Stomach (tissue), 4 donors: ENCODE results near the gene URM1.

Experiments
- POLR2A ChIP-seq, 4 donors: fragments of 450-650 bp; IDR thresholded peaks; one replicate each; pipeline ENCODE4 v1.6.1; 2016; ENCODE audit warnings: antibody characterized with exemption in 4 of 4, control low read depth in 2 of 4, mild to moderate bottlenecking in 1 of 4, moderate library complexity in 1 of 4
- POLR2AphosphoS5 ChIP-seq, 3 donors: sonication (generic); formaldehyde crosslinking; IDR thresholded peaks; one replicate each; pipeline ENCODE4 v1.6.1; 2016; ENCODE audit warnings: antibody characterized with exemption in 3 of 3
- TF ChIP-seq, protein P1 (sequence below), 7 experiments: fragments of 450-650 bp in 4 of 7; fragments of 200-600 bp in 3 of 7; sonication (generic) in 3 of 7; IDR thresholded peaks; one replicate each; pipeline ENCODE4 v1.5.1; 2016 to 2019; ENCODE audit warnings: antibody characterized with exemption in 7 of 7, control low read depth in 2 of 7, mild to moderate bottlenecking in 1 of 7

DNA sequence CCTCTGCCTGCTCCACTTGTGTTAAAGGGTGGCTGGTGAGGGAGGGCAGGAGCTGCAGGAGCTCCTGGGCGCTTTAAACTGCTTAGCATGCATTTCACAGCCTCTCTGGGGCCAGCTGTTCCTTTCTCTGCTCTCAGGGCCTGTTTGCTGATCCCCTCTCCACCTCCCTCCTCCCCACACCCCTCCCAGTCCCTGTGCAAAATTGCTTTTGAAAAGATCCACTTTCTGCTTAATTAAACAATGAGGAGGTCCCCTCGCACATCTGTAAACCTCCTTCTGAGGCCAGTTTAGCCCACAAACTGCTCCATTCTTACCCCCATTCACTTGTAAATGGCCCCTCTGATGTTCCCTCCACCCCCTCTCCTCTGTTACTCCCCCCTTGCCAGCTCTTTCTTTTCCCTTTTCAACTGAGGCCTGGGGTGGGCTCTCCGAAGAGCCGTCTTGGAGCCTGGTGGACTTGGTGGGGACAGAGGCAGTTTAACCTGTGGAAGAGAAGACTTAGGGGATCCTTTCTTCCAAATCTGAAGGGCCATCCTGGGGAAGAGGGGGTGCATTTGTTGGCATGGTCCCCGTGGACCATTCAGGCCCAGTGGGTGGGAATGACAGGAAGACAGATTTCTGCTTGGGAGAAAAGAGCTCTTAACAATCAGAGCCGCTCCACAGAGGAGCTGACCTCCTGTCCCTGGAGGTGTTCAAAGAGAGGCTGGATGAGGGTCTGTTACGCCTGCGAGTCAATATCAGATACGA lies 12.0 kb downstream of the URM1 start:
- TF ChIP-seq, protein P1, sequence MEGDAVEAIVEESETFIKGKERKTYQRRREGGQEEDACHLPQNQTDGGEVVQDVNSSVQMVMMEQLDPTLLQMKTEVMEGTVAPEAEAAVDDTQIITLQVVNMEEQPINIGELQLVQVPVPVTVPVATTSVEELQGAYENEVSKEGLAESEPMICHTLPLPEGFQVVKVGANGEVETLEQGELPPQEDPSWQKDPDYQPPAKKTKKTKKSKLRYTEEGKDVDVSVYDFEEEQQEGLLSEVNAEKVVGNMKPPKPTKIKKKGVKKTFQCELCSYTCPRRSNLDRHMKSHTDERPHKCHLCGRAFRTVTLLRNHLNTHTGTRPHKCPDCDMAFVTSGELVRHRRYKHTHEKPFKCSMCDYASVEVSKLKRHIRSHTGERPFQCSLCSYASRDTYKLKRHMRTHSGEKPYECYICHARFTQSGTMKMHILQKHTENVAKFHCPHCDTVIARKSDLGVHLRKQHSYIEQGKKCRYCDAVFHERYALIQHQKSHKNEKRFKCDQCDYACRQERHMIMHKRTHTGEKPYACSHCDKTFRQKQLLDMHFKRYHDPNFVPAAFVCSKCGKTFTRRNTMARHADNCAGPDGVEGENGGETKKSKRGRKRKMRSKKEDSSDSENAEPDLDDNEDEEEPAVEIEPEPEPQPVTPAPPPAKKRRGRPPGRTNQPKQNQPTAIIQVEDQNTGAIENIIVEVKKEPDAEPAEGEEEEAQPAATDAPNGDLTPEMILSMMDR (IDR thresholded peaks at IDR 0.05) = no peak
- TF ChIP-seq POLR2AphosphoS5 (IDR thresholded peaks at IDR 0.05) (no peak), POLR2A (IDR thresholded peaks at IDR 0.05) (no peak)
